SIG-M5 treated with dmso at 0.1 percent for 504 hours (cell line): ENCODE data around the gene RPL11.
"Not testable (repeated sequence)": the region's sequence is repeated elsewhere in the genome, so short reads cannot be mapped to it uniquely, and the experiment has no call there.

Experiments
- DNase-seq: peaks from one replicate; lab custom pipeline; 2025; ENCODE audit not compliant: unreplicated experiment; lab: John Stamatoyannopoulos, UW

Gene RPL11

GRCh38 chr1:23727362-23727811 lies 35.8 kb downstream of the RPL11 start:
- peak; percentile 90 for DNase-seq

DNA sequence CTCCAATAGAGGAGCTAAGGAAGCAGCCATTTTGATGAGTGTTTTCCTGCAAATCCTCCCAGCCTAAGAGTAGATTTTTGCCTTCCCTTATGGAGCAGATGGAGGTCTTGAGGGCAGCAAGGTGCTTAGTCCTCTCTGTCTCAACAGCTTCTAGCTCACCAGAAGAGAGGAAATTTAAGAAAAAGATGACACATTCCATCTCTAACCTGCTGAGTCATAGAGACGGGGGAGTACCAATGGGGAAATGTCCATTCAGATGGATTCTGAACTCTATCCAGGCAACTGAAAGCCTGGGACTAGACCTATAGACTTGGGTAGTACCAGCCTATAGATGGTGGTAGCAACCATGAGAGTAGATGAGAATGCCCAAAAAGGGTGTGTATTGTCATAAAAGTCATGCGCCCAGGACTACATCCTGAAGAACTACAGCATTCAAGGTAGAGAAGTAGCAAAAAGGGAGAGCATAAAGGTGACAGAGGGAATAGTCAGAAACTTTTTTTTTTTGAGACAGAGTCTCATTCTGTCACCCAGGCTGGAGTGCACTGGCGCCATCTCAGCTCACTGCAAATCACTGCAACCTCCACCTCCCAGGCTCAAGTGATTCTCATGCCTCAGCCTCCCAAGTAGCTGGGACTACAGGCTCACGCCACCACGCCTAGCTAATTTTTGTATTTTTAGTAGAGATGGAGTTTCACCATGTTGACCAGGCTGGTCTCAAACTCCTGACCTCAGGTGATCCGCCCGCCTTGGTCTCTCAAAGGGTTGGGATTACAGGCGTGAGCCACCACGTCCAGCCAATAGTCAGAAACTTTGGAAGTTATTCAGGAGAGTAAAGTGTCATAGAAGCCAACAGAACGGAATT lies 41.0 kb downstream of the RPL11 start:
- no peak for DNase-seq

GRCh38 chr1:23733281-23733680 lies 41.7 kb downstream of the RPL11 start:
- DNase-seq = not testable (repeated sequence)

DNA sequence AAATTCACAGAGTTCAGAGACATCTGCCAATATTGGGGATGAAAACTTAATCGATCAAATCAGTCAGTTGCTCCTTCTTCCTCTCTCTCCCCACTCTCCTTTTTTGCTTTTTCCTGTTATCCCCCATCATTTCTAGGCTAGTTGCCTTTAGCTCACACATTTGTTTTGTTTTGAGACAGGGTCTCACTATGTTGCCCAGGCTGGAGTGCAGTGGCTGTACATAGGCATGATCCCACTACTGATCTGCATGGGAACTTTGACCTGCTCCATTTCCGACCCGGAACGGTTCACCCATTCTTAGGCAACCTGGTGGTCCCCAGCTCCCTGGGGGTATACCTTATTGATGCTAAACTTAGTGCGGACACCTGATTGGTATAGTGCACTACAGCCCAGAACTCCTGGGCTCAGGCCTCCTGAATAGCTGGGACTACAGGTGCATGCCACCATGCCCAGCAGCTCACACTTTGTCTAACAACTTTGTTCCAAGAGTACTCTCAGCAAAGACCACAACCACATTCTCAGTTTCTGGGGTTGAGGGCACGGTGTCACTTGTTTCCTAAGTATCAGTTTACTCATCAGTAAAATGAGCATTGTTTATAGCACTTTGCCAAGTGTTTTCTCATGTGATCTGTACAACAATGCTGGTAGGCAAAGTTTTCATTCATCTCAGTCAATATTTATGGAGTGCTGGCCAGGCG lies 45.0 kb downstream of the RPL11 start:
- no peak for DNase-seq

- DNase-seq = no peak
Observed at GRCh38 chr1:23741609-23742008, 50.0 kb downstream of the RPL11 start.

GRCh38 chr1:23742670-23743286 lies 51.2 kb downstream of the RPL11 start:
- no peak for DNase-seq

- peak; percentile 60 for DNase-seq
Observed at GRCh38 chr1:23743287-23744152, 51.9 kb downstream of the RPL11 start, which contains the start of gene ELOA. ELOA (plus strand) TSS chr1:23743471; CDS start chr1:23743504, 33 bp downstream.

GRCh38 chr1:23745515-23745914 lies 53.9 kb downstream of the RPL11 start:
- peak; percentile 66 for DNase-seq
